ENCODE measurements around the gene FMO2. TPM values are rescaled to one million over a fixed set of nuclear protein-coding genes. Genes with fewer than 3 reads are reported as not detected.

The FMO2 gene
- total and polyA plus RNA-seq, 2 of the 8 experiments (the other 6 are each of a cell fraction or from before 2014, with no cell fraction given) = not detected

DNA sequence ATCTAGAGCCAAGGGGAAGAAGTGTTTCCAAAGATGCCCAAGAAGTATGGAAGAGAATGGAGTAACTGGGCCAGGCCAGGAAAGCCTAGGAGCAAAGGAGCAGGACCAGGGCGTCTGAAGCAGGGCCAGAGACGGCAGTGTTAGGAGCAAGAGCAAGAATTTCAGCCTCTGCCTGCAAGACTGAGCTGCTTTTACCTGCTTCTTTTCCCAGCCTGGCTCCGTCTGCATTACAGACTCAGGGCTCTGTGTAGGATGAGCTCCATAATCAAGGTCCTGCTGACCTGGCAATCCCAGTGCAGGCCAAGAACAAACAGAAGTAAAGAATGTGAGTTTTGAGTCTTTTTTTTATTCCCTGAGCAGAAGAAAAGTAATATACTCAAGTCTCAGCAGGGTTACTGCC lies 73.3 kb downstream of the FMO2 start:
- Histone ChIP-seq H3K4me1 (replicated peaks in 1 of 4; ENCODE audit: control insufficient read depth in 3 of 4, insufficient read depth in 4 of 4, low read length in 3 of 4) (peaks cover 9 to 16% (median 14%) of the 10 kb centered on the region in 4 experiments), H3K4me3 (ENCODE audit: extremely low read depth in 1 of 4, insufficient read depth in 2 of 4, low read depth in 3 of 4, low read length in 4 of 4) (no peak overlapping the region), H2BK120ac (replicated peaks; ENCODE audit: low read depth, low read length) (peak overlapping the region; percentile 47), H4K20me1 (replicated peaks in 1 of 2; ENCODE audit: control insufficient read depth in 1 of 2, insufficient read depth in 2 of 2, low read length in 2 of 2) (no peaks in the 10 kb centered on the region), H3K18ac (ENCODE audit: extremely low read depth, low read length) (peak overlapping the region; percentile 82), H3K79me1 (ENCODE audit: low read depth, low read length) (no peaks in the 10 kb centered on the region), H2BK20ac (ENCODE audit: low read length) (peak overlapping the region; percentile 48), H3K27me3 (replicated peaks in 1 of 4; ENCODE audit: control insufficient read depth in 3 of 4, extremely low read depth in 1 of 4, insufficient read depth in 3 of 4, low read length in 3 of 4) (no peaks in the 10 kb centered on the region), H3K36me3 (ENCODE audit: control insufficient read depth in 2 of 4, insufficient read depth in 4 of 4, low read length in 3 of 4) (no peaks in the 10 kb centered on the region), H3K23me2 (ENCODE audit: low read depth, low read length) (no peaks in the 10 kb centered on the region), H3K27ac (ENCODE audit: low read depth, low read length) (no peak overlapping the region), H3K4ac (replicated peaks; ENCODE audit: insufficient read length, low read depth, low read length) (no peak overlapping the region), H3K9me3 (ENCODE audit: insufficient read depth in 2 of 2, low read depth in 1 of 2, low read length in 1 of 2) (no peaks in the 10 kb centered on the region), H3K56ac (replicated peaks; ENCODE audit: insufficient read length, low read depth, low read length) (no peak overlapping the region), H2BK15ac (ENCODE audit: low read length) (no peak overlapping the region), H3K4me2 (ENCODE audit: insufficient read depth in 1 of 2, low read depth in 2 of 2, low read length in 2 of 2) (no peak overlapping the region; a peak in 1 of 4 replicates), H4K91ac (replicated peaks; ENCODE audit: insufficient read length, low read length) (peak overlapping the region; percentile 5), H2BK5ac (ENCODE audit: low read depth, low read length) (no peak overlapping the region), H4K5ac (ENCODE audit: insufficient read length, low read depth, low read length) (no peak overlapping the region), H3K23ac (ENCODE audit: insufficient read length) (no peak overlapping the region), H2BK12ac (ENCODE audit: low read depth, low read length) (0 out of 2 replicates have a peak overlapping the region, but pooled peaks have one; percentile 11), H3K9ac (replicated peaks in 1 of 4; ENCODE audit: extremely low read depth in 1 of 4, low read depth in 3 of 4, low read length in 3 of 4) (no peak overlapping the region), H2AK5ac (ENCODE audit: low read depth, low read length) (0 out of 2 replicates have a peak overlapping the region, but pooled peaks have one; percentile 41), H3K79me2 (ENCODE audit: control insufficient read depth in 1 of 2, insufficient read depth in 2 of 2, low read length in 2 of 2) (no peaks in the 10 kb centered on the region), H3K14ac (ENCODE audit: insufficient read length) (no peak overlapping the region), H4K8ac (ENCODE audit: extremely low read depth, insufficient read depth, low read length) (no peak overlapping the region), H2AFZ (ENCODE audit: low read length) (0 out of 2 replicates have a peak overlapping the region, but pooled peaks have one; percentile 19)
- CTCF ChIA-PET (ENCODE audit: partially characterized antibody) = interaction anchor here (0.5 to 11.5 kb wide), 10 partner anchors 12 to 1822 kb away, joined by 3 to 78 read pairs (median 4); partner anchors contain the start of genes FMO1 and FMO4
- POLR2A ChIA-PET (ENCODE audit: partially characterized antibody) = interaction anchor here (1.1 kb wide), 1 partner anchor 39 kb away, joined by 5 read pairs; no protein-coding TSS in a partner anchor
- 82% methylated on average over 3 of the region's 3 CpGs; no CpG with 5 or more reads in 1 of the 2 experiments for WGBS, 2 experiments (ENCODE audit: extremely low coverage in 1 of 2, insufficient coverage in 1 of 2, insufficient read length in 1 of 2, insufficient replicate concordance in 2 of 2, low coverage in 1 of 2, low lambda C conversion rate in 2 of 2, missing lambda C conversion rate in 1 of 2)
- FAIRE-seq (no peak), DNase-seq (ENCODE audit: low read depth in 1 of 2, low spot score in 2 of 2) (no peak)
- TF ChIP-seq SAP30 (IDR thresholded peaks at IDR 0.05; ENCODE audit: insufficient read depth, insufficient replicate concordance, low read length) = no peak
- TF ChIP-seq NRF1 (IDR thresholded peaks at IDR 0.05; ENCODE audit: low read depth, low read length) = no peak
- TF ChIP-seq RAD21 (IDR thresholded peaks at IDR 0.05 in 1 of 2, conservative IDR thresholded peaks at IDR 0.05 in 1 of 2; ENCODE audit: low read depth in 2 of 2, low read length in 2 of 2) = no peak
- TF ChIP-seq TAF7 (optimal IDR thresholded peaks at IDR 0.05; ENCODE audit: borderline replicate concordance, low read depth, low read length) = no peak
- no peak for TF ChIP-seq POLR2AphosphoS5 (IDR thresholded peaks at IDR 0.05; ENCODE audit: low read depth, low read length)
- TF ChIP-seq JUN (IDR thresholded peaks at IDR 0.05; ENCODE audit: low read depth, low read length) = no peak
- TF ChIP-seq SIX5 (IDR thresholded peaks at IDR 0.05; ENCODE audit: low read depth, low read length) = no peak
- TF ChIP-seq POLR2A (IDR thresholded peaks at IDR 0.05; ENCODE audit: control extremely low read depth in 1 of 2, low read depth in 2 of 2, low read length in 2 of 2) = no peak
- no peak for TF ChIP-seq BRCA1 (IDR thresholded peaks at IDR 0.05; ENCODE audit: low read depth, low read length)
- TF ChIP-seq SIN3A (conservative IDR thresholded peaks at IDR 0.05 in 1 of 2, IDR thresholded peaks at IDR 0.05 in 1 of 2; ENCODE audit: low read depth in 1 of 2, low read length in 2 of 2) = no peak

Measured in H1 (cell line).